SH-SY5Y (cell line): ENCODE data around the gene USP15.

Experiments
- GATA2 ChIP-seq: IDR thresholded peaks from 2 replicates; pipeline ENCODE4 v1.6.1; 2011; ENCODE audit warnings: mild to moderate bottlenecking, low read depth, low read length
- GATA3 ChIP-seq: IDR thresholded peaks from 2 replicates; pipeline ENCODE4 v1.6.1; 2011; ENCODE audit warnings: low read depth, mild to moderate bottlenecking, low read length, moderate library complexity

DNA sequence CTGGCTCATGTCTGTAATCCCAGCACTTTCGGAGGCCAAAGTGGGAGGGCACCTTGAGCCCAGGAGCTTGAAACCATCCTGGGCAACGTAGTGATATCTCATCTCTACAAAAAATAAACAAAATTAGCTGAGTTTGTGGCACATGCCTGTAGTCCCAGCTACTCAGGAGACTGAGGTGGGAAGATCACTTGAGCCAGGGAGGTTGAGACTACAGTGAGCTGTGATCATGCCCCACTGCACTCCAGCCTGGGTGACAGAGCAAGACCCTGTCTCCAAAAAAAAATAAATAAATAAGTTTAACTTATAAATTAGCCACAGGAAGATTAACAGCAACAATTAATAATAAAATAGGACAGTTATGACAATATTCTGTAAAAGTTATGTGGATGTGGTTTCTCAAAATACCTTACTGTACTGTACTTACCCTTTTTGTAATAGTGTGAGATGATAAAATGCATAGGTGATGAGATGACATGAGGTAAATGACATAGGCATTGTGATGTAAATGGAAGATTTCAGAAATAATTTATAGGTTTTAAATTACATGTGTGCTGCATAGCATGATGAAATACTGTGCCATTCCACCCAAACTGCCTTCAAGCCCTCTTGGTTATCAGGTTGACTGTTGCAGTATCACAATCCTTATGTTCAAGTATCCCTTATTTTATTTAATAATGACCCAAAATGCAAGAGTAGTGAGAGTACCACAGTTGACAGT lies 22.0 kb downstream of the USP15 start:
- TF ChIP-seq GATA2 (no peak), GATA3 (no peak)
